GM10266 (cell line): ENCODE measurements around the gene MR1.
A peak's percentile ranks its signal among the peaks of the same experiment; 100 is the strongest.
"Not testable (repeated sequence)": the region's sequence is repeated elsewhere in the genome, so short reads cannot be mapped to it uniquely, and the experiment has no call there.

Experiments
- DNase-seq: peaks from one replicate; pipeline ENCODE4 v3.0.0; 2012; ENCODE audit errors: extremely low spot score
- CTCF ChIP-seq: IDR thresholded peaks from 2 replicates; pipeline ENCODE4 v1.5.1; 2012; ENCODE audit warnings: mild to moderate bottlenecking, low read depth; ENCODE audit not compliant: control insufficient read depth, insufficient read depth; ENCODE audit errors: missing control alignments

Gene MR1

GRCh38 chr1:181028615-181029014, 5.2 kb upstream of the MR1 start:
- DNase-seq: no peak
- no peak for TF ChIP-seq CTCF

GRCh38 chr1:181032535-181032934, 1.2 kb upstream of the MR1 start:
- TF ChIP-seq CTCF: no peak
- no peak for DNase-seq

GRCh38 chr1:181033128-181033798, 520 bp upstream of the MR1 start:
- no peak for DNase-seq
- no peak for TF ChIP-seq CTCF

- not testable (repeated sequence) for DNase-seq
These were observed 1.4 kb downstream of the MR1 start for GRCh38 chr1:181035210-181035609.

GRCh38 chr1:181036107-181036836, 2.5 kb downstream of the MR1 start:
- no peak for DNase-seq
- no peak for TF ChIP-seq CTCF

GRCh38 chr1:181037386-181037785, 3.6 kb downstream of the MR1 start:
- no peak for DNase-seq
- no peak for TF ChIP-seq CTCF

GRCh38 chr1:181038399-181038873, 4.7 kb downstream of the MR1 start:
- DNase-seq: peak; percentile 77
- peak; percentile 82 for TF ChIP-seq CTCF
